ENCODE data around the gene THOC6. TPM values are rescaled to one million over a fixed set of nuclear protein-coding genes. Genes with fewer than 3 reads are reported as not detected.

Gene THOC6
- total and polyA plus RNA-seq, 9 of the 15 experiments (the other 6 are each of a cell fraction or from before 2014, with no cell fraction given) = 2.5 to 65.4 (median 42.3) TPM

DNA sequence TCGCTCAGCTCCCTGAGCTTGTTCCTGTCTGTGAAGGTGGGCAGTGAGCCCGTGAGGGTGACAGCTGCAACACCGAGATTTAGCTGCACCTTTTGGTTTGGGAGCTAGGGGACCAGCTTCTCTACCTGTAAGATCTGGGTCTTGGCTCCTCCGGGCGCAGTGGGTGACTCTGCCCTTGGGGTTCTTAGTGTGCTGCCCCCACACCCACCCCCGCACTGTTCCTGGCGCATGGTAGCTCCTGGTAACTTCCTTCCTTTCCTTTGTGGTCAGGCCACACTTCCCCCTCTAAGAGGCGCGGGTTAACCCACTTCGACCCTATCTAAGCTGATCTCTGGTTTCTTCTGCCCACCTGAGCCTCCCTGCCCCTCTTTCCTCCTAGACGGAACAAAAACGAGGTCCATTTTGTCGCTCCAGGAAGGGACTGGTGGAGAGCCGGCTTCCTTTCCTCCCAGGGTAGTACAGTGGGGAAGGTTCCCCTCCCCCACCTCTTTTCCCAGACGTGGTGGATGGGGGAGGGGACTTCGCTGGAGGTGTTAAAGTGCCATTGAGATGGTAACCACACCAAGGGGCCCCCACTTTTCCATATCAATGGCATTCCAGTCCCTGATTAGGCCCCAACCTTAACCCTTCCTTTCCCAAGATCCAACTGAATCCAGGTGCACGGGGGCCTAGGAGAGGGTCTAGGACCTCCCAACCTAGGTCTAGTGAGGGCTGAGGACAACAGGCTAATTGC, 15.7 kb upstream of the THOC6 start (continued):
- TF ChIP-seq BRF2 (IDR thresholded peaks at IDR 0.05; ENCODE audit: borderline replicate concordance, insufficient read depth, insufficient read length) (no peak), ZNF311 (CRISPR knock-in tag; IDR thresholded peaks at IDR 0.05) (0 out of 2 replicates have a peak, but pooled peaks have one; percentile 32), DPF2 (IDR thresholded peaks at IDR 0.05) (peak; percentile 80), JUN (IDR thresholded peaks at IDR 0.05; ENCODE audit: borderline replicate concordance, low read depth, low read length) (no peak), JUN (CRISPR knock-in tag; IDR thresholded peaks at IDR 0.05; ENCODE audit: borderline replicate concordance) (no peak), ELF2 (CRISPR knock-in tag; IDR thresholded peaks at IDR 0.05) (no peak), SREBF1 (IDR thresholded peaks at IDR 0.05; ENCODE audit: borderline replicate concordance, low read depth, low read length) (no peak), ZNF143 (CRISPR knock-in tag; IDR thresholded peaks at IDR 0.05) (no peak), ETS1 (conservative IDR thresholded peaks at IDR 0.05; ENCODE audit: control insufficient read depth, low read depth, low read length) (no peak), TSC22D4 (tag; IDR thresholded peaks at IDR 0.05) (no peak), E2F4 (CRISPR knock-in tag; IDR thresholded peaks at IDR 0.05; ENCODE audit: low read depth) (no peak), CC2D1A (IDR thresholded peaks at IDR 0.05) (no peak)
- TF ChIP-seq, protein P1, sequence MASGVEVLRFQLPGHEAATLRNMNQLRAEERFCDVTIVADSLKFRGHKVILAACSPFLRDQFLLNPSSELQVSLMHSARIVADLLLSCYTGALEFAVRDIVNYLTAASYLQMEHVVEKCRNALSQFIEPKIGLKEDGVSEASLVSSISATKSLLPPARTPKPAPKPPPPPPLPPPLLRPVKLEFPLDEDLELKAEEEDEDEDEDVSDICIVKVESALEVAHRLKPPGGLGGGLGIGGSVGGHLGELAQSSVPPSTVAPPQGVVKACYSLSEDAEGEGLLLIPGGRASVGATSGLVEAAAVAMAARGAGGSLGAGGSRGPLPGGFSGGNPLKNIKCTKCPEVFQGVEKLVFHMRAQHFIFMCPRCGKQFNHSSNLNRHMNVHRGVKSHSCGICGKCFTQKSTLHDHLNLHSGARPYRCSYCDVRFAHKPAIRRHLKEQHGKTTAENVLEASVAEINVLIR (CRISPR knock-in tag; IDR thresholded peaks at IDR 0.05) = no peak
- TF ChIP-seq, protein P2, sequence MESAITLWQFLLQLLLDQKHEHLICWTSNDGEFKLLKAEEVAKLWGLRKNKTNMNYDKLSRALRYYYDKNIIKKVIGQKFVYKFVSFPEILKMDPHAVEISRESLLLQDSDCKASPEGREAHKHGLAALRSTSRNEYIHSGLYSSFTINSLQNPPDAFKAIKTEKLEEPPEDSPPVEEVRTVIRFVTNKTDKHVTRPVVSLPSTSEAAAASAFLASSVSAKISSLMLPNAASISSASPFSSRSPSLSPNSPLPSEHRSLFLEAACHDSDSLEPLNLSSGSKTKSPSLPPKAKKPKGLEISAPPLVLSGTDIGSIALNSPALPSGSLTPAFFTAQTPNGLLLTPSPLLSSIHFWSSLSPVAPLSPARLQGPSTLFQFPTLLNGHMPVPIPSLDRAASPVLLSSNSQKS (CRISPR knock-in tag; IDR thresholded peaks at IDR 0.05) = no peak
- TF ChIP-seq, protein P3, sequence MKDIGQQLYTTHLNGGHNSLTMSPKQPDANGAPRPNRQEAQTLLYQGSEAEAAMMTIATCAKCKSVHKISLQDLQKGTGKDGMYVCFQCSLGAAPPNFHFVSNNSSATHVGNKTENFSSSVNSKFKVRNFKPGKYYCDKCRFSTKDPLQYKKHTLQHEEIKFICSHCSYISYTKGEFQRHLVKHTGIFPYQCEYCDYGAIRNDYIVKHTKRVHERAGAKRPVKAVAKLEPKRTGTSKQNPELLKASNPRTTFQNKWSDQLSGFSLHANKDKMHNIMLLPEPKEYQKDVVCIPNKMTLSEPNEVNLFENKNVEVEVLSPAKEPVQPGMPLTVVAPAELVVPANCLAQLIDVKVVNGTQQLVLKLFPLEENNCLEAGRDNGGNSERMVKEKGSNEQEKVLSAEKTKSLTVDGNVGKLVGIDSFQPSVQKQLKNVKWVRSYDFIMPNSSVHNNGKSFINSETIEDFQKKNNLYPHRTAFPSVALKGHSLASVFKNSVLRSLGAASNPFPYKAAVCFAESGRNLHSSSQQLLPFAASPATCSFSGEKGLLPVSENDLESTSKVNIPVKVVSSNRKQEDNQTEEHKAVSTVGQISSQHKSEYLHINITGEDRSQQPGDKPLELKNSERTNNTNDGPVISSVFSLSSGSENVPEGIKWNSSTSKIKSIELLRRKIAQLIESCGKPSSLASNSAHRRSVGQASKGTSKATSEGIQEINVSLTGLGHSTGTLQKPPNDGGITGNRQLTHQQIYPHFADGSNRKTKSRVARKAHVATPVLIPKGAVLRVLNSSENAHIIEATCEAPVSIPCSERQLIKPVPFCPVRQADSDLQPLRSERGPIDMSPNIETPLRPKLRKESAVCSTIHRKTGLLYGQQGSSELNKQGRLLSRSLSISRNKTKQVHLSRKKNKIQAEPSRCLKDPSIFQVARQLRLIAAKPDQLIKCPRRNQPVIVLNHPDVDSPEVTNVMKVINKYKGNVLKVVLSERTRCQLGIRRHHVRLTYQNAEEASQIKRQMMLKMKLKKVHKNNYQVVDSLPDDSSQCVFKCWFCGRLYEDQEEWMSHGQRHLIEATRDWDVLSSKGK (CRISPR knock-in tag; IDR thresholded peaks at IDR 0.05) = 0 out of 2 replicates have a peak, but pooled peaks have one; percentile 27
- TF ChIP-seq, protein P4, sequence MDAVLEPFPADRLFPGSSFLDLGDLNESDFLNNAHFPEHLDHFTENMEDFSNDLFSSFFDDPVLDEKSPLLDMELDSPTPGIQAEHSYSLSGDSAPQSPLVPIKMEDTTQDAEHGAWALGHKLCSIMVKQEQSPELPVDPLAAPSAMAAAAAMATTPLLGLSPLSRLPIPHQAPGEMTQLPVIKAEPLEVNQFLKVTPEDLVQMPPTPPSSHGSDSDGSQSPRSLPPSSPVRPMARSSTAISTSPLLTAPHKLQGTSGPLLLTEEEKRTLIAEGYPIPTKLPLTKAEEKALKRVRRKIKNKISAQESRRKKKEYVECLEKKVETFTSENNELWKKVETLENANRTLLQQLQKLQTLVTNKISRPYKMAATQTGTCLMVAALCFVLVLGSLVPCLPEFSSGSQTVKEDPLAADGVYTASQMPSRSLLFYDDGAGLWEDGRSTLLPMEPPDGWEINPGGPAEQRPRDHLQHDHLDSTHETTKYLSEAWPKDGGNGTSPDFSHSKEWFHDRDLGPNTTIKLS (IDR thresholded peaks at IDR 0.05; ENCODE audit: borderline replicate concordance, low read depth) = peak; percentile 29; the same call in 1 of the 2 replicates

Data from K562 (cell line).